Omental fat pad (tissue), 4 donors: ENCODE measurements around the gene DLGAP4. TPM values are rescaled to one million over a fixed set of nuclear protein-coding genes. Genes with fewer than 3 reads are reported as not detected.
A peak's percentile ranks its signal among the peaks of the same experiment; 100 is the strongest.

Experiments
- ATAC-seq: fragments of 150-250 bp; one replicate; pipeline ENCODE4 v1.9.1; 2016; ENCODE audit warnings: mild to moderate bottlenecking, moderate library complexity; ENCODE audit not compliant: low FRiP score
- DNase-seq: peaks from one replicate; pipeline ENCODE4 v3.0.0-alpha.2; 2019; ENCODE audit warnings: low spot score
- CTCF ChIP-seq, 3 donors: fragments of 450-650 bp; IDR thresholded peaks; one replicate each; pipeline ENCODE4 v1.5.1; 2016 to 2017; ENCODE audit warnings: antibody characterized with exemption in 3 of 3, mild to moderate bottlenecking in 3 of 3, moderate library complexity in 2 of 3
- total RNA-seq, 4 donors: library from RNA; depleted of rRNA; stranded (reverse); fragments of >200 nt; gene quantifications; one replicate each; pipeline ENCODE4 v1.1.0, GENCODE V29; 2016

The DLGAP4 gene
- total RNA-seq, 4 donors from 2014 or later = 26.0 to 42.6 (median 30.7) TPM

DNA sequence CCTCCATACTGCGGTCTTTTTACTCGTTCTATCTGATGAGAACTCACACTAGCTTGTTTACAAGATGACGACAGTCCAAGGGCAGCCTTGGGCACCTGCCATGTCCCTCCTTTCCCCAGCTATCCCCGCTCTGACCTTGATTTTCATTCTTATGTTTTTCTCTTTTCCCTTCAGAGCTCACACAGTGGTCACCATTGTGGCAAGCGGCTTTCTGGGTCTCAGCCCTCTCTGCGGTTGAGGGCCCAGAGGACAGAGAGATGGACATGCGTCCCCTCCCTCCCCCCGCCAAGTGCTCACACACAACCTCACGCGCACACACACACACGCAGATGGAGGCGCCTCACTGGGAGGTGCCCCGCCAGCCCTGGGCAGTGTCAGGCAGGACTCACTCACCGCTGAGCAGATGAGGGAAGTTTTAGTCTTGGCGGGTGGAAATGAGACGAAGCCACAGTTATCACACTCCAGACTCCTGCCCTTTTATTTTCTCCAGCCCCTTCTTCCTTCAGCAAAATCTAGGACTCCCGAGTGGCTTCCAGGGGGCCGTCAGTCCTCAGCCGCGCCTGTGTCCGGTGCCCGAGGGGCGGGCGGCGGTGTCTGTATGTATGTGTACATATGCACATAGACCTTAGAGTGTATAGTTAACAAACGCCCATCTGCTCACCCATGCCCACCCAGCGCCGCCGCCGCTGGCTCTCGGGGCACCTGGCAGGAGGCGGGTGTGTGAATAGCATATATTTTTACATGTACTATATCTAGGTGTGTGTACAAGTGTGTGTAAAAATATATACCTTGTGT is 221.4 kb downstream of the DLGAP4 start:
- peak; percentile 17 for ATAC-seq
- no peak for DNase-seq
- TF ChIP-seq CTCF (IDR thresholded peaks at IDR 0.05) = no peak

- TF ChIP-seq CTCF (IDR thresholded peaks at IDR 0.05) = no peak
- DNase-seq = no peak
- no peak for ATAC-seq
Measured at GRCh38 chr20:36528176-36528874, 222.2 kb downstream of the DLGAP4 start.

DNA sequence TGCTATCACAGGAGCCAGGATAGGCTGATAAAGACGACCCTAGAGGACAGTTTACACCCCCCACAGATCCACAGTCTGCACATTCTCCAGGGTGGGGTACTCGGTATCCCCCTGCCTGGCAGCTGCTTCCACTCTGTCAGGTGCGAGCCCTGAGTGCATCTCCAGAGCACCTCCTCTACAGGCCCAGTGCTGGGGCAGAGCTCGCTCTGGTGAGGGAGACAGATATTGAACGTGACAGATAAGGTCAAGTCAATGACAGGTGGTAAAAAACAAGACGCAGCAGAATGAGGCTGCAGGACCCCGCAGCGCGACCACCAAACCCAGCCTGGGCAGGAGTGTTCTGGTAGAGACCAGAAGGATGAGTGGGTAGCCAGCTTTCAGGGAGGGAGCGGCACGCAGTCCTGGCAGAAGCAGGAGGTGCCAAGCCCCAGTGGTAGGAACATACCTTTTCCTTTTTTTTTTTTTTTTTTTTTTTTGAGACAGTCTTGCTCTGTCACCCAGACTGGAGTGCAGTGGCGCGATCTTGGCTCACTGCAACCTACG is 222.8 kb downstream of the DLGAP4 start:
- no peak for TF ChIP-seq CTCF (IDR thresholded peaks at IDR 0.05)
- DNase-seq (no peak), ATAC-seq (no peak)

- TF ChIP-seq CTCF (IDR thresholded peaks at IDR 0.05) = no peak
- DNase-seq = no peak
- no peak for ATAC-seq
Measured at GRCh38 chr20:36532388-36532787, 226.2 kb downstream of the DLGAP4 start.

- ATAC-seq (no peak), DNase-seq (no peak)
- no peak for TF ChIP-seq CTCF (IDR thresholded peaks at IDR 0.05)
Measured at GRCh38 chr20:36532822-36533221, 226.7 kb downstream of the DLGAP4 start.

DNA sequence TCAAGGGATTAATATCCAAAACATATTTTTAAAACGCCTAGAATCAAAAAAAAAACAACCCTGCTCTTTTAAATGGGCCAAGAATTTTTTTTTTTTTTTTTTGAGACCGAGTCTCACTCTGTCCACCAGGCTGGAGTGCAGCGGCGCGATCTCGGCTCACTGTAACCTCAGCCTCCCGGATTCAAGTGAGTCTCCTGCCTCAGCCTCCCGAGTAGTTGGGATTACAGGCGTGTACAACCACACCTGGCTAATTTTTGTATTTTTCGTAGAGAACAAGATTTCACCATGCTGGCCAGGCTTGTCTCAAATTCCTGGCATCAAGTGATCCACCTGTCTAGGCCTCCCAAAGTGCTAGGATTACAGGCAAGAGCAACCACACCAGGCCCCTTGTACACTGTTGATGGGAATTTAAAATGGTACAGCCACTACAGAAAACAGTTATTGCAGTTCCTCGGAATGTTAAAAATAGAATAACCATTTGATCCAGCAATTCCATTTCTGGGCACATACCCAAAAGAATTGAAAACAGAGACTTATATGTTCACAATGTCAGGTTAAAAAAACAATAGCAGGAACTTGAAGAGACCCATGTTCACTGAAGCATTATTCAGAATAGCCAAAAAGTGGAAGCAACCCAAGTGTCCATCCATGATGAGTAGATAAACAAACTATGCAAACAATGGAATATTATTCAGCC is 232.0 kb downstream of the DLGAP4 start:
- no peak for DNase-seq
- TF ChIP-seq CTCF (IDR thresholded peaks at IDR 0.05) = no peak
- ATAC-seq = no peak
